Suppressor macrophage (primary cell): ENCODE data around the gene PMS2.
"Not testable (repeated sequence)": the region's sequence is repeated elsewhere in the genome, so short reads cannot be mapped to it uniquely, and the experiment has no call there.

Source experiments
- DNase-seq, 4 experiments: peaks; one replicate each; pipeline ENCODE4 v3.0.0-alpha.2; 2020 to 2022

The PMS2 gene

DNA sequence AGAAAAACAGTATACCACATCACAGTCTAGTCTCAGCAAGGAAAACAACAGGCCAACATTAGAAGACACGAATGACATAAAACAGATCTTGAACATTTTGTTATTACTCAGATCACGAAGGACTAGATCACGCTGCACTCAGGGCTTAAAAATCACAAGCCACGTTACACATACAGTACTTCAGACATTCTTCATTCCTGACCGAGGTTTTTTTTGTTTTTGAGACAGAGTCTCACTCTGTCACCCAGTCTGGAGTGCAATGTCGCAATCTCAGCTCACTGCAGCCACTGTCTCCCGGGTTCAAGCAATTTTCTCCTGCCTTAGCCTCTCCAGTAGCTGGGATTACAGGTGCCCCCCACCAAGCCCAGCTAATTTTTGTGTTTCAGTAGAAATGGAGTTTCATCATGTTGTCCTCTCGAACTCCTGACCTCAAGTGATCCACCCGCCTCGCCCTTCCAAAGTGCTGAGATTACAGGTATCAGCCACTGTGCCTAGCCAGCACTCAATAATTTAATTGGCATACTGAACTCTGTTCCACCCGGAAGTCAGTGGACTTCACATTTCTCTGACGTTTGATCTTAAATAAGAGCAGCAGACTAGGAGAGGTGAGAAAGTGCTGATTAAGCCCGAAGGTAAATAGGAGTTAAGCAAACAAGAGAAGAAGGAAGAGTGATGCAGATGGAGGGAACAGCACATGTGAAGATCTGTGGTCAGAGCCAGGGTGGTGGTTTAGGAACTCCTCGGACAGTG is 3.7 kb upstream of the PMS2 start:
- no peak for DNase-seq

DNA sequence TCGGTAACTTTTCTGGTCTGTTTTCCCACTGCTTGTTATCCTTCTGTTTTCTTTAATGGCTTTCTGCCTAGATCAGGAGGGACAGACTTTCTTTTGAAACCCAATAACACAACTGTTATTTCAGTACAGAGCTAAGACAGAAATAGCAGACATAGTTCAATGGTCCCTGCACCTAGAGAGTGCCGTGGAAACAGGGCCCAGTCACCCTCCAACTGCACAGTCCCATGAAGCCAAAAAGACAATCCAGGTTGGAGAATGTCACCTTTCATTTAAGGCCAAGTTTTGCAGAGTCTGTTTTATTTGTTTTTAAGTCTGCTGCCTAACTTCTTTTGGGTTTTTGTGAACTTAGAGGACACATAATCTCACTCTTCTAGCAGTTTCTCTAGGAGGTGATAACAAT is 2.7 kb upstream of the PMS2 start:
- no peak for DNase-seq

DNA sequence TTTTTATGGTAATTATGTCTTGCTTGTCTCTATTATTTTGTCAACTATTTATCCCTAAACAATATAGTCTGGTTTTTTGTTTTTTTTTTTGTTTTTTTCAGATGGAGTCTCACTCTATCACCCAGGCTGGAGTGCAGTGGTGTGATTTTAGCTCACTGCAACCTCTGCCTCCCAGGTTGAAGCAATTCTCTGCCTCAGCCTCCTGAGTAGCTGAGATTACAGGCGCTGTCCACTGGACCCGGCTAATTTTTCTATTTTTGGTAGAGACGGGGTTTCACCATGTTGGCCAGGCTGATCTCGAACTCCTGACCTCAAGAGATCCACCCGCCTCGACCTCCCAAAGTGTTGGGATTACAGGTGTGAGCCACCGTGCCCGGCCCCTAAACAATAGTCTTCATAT is 1.5 kb upstream of the PMS2 start:
- DNase-seq = not testable (repeated sequence)

DNA sequence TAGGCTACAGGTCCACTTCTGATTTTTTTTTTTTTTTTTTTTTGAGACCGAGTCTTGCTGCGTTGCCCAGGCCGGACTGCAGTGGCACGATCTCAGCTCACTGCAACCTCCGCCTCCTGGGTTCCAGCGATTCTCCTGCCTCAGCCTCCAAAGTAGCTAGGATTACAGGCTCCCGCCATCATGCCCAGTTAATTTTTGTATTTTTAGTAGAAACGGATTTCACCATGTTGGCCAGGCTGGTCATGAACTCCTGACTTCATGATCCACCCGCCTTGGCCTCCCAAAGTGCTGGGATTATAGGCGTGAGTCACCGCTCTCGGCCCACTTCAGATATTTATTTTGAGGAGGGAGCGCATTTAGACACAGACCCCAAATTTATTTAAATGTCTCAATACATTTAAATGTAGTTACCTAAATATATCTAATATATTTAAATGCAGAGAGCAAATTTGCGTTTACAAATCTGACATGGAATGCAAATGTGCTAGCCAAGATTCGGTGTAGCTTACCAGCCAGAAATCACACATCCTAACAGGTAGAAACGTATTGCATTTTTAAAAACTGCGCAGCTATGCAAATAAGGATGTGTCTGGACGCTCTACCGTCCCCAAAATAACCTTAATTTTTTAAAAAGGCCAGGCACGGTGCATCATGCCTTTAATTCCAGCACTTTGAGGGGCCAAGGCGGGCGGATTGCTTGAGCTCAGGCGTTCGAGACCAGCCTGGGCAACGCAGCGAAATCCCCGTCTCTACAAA is 836 bp downstream of the PMS2 start:
- DNase-seq = not testable (repeated sequence)

DNA sequence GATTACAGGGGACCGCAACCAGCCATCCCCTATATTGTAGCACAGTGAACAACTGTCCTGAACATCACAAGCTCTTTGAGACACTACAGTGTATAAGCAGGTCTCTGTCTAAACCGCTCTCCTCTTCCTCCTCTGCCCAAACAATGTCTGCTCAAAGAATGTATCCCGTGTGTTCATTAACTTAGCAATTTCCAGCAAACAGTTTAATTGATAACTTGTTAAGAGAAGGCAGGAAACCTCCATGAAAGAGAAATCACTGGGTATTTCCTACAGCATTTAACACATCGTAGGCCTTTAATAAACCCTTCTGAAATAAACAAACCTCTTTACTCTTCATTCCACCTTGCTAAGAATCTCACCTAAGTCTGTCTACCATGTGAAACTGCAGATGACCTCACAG is 1.5 kb downstream of the PMS2 start:
- DNase-seq = no peak

DNA sequence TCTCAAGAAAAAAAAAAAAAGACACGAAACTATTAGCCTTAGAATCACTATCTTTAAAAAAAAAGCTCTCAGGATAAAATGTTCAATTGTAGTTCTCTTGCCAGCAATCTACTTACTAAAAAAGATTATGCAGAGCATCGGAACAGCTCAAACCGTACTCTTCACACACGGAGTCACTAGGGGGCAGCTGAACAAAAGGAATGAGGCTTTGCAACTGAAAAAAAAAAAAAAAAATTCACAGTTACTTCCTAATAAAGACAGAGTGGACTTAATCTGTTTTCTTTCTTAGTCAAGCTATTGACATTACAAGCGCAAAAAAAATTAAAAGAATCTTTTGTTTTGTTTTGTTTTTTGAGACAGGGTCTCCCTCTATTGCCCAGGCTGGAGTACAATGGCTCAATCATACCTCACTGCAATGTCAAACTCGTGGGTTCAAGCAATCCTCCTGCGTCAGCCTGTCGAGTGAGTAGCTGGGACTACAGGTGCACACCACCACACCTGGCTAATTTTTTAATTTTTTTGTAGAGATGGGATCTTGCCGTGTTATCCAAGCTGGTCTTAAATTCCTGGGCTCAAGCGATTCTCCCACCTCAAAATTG is 11.5 kb downstream of the PMS2 start:
- peak; percentile 68 to 87 (median 72) for DNase-seq

DNA sequence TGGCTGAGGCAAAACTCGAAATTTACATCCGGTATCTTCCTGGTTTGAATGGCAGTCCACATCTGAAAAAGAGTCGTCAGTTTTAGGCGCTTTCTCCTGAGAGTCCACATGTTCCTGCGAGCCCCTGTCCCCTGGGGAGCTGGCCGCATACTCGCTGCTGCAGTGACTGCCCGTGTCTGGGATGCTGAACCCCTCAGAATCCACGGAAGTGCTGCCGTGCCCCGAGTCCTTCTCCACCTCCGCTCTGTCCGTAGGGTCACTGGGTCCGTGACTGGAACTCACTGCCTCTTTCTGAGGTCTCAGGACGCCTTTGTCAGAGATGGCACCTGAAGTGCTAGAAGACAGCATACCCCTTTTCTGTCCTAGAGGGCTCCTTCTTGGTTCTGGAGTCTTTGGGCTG is 21.8 kb downstream of the PMS2 start:
- DNase-seq = not testable (repeated sequence)

DNA sequence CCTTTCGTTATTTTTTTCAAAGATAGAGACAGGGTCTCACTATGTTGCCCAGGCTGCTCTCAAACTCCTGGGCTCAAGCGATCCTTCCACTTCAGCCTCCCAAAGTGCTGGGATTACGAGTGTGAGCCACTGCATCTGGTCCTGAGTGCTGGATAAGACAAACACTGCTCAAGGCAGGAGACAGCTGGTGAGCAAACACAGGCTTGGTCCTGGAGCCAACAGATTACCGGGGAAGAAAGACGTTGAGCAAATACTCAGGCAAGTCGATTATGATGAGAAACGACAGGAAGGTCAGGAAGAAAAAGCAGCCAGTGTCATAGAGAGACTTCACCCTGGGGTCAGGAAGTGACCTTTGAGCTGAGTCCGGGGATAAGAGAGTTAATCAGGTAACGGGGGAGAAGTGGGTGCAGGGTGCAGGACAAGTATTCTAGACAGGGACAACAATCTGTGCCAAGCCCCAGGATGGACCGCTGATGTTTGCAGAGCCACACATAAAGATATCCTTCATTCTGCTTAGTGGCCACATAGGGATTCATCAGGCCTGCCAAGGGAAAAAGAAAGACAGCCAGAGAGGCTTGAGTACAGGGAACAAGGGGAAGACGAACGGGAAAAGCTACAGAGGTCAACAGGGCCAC is 29.1 kb downstream of the PMS2 start:
- not testable (repeated sequence) for DNase-seq

DNA sequence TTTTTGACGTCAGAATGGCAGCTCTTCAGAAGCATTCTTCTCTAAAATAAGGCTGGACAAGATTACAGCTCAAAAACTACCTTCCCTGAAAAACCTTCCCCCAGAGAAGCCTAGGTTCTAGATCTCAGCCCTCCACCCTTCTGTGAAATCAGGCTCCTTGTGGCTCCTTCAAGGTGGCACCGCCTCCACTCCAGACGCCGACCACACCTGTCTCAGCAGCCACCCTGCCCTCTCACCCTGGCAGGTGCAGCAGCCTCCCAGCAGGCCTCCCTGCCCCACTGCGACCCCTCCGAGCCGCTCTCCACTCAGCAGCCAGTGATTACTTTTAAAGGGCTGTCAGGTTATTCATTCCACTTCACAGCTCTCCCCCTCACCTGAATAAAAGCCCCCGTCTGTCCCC is 35.3 kb downstream of the PMS2 start:
- not testable (repeated sequence) for DNase-seq

DNA sequence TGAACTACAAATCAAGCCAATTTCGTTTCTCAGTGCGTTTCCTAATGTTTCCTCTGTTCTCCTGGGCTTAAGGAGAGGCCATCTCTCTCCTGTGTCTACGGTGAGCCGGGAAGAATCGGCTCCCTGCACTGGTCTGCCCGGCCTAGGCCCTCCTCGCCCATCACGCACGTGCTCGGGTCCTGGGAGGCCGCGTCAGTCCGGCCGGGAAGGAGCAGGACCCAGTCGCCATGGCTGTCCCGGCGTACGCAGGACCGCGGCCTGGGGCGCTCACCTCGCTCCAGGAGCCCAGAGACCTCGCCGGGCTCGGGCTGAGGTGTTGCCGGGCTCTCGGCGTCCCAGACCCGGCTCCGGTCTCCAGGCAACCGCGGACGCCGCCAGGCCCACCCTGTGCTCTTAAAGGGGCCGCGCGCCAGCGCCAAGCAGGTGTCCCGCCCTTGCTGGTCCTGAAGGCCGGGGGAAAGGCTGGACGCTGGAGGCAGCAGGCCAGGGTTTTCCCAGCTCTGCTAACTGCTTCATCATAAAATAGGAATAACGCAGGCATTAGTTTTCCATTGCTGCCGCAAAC is 38.4 kb downstream of the PMS2 start, which contains the start of gene RSPH10B:
Gene RSPH10B (minus strand): TSS at position 343 of the 565 bp plus-strand sequence. CDS start 3,573 bp downstream, outside the sequence.
- DNase-seq = not testable (repeated sequence)

DNA sequence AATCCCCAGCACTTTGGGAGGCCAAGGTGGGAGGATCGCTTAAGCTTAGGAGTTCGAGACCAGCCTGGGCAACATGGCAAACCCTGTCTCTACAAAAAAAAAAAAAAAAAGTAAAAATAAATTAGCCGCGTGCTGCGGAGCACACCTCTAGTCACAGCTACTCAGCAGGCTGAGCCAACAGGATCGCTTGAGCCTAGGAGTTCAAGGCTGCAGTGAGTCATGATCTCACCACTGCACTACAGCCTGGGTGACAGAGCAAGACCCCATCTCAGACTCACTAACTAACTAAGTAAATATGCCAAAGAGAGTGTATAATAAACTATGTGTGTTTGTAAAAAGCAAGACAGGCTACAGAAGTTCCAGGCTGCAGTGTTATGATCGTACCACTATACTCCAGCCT is 45.0 kb downstream of the PMS2 start:
- not testable (repeated sequence) for DNase-seq

DNA sequence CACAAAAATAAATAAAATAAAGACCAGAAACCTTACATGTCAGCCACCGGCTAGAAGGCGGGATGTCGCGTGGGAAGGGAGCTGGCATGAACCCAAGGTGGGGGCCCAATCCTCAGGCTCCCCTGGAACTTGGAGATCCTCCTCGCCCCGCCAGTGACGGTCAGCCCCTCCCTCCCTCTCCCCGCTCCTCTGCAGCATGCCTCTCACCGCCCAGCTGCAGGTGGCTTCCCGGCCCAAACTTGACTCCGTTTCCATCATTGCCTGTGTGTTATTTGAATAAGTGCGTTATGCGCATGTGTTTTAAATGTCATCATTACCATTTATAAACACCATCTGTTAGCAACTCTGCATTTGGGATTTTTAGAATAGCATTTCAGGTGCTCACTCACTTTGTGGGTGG is 45.6 kb downstream of the PMS2 start:
- DNase-seq = not testable (repeated sequence)

DNA sequence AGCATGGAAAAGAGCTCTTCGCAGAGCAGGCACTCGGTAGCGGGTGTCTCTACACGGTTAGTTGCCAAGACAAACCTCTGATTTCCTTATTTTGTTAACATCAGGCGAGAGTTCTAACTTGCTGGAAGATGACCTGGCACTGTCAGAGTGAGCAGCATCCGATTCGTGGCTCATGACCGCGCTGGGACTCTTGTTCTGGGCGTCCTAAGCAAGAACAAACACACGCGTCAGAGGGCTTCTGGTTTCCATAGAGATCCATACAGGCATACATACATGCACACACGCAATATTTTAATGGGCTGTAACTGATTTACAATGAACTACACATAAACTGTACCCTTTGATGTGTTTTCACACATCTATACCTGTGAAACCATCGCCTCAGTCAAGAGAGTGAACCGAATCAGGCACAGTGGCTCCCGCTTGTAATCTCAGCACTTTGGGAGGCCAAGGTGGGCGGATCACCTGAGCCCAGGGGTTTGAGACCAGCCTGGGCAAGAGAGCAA is 73.9 kb downstream of the PMS2 start:
- not testable (repeated sequence) for DNase-seq

DNA sequence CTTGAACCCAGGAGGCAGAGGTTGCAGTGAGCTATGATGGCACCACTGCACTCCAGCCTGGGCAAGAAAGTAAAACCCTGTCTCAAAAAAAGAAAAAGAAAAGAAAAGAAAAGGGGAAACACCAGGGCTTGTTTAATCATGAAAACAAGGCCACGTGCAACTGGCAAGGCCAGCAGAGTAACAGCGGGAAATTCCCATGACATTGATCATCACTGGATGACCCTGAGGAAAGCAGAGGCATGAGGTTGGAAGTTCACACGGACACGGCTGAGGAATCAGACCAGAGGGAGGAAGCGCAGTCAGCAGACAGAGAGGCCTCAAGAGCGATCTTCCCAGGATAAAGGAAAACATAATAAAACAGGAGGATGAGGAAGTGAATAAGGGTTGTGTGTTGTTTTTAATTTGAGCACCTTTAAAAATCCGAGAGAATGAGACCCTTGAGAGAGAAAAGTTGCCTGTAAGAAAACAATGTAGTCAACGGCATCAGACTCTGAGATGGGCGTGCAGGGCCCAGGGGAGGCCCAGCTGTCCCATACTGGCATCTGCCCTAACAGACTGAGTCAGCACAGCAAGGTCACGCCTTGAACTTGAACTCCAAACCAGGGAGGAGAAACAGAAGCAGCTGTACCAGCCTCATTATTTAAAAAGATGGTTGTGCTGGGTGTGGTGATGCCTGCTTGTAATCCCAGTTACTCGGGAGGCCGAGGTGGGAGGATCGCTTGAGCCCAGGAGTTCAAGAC is 76.8 kb downstream of the PMS2 start:
- DNase-seq = not testable (repeated sequence)

DNA sequence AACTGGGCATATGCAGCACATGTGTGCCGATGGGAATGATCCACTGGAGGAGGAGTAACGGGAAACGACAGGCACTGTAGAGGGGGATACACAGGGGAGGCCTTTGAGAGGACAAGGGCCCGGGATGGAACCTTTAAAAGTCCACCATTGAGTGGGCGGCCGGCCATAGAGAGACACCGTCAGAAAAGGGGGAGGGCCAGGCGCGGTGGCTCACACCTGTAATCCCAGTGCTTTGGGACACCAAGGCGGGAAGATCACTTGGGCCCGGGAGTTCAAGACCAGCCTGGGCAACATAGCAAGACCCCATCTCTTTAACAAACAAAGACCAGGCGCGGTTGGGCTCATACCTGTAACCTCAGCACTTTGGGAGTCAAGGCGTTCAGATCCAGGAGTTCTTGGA is 77.6 kb downstream of the PMS2 start:
- DNase-seq = not testable (repeated sequence)

DNA sequence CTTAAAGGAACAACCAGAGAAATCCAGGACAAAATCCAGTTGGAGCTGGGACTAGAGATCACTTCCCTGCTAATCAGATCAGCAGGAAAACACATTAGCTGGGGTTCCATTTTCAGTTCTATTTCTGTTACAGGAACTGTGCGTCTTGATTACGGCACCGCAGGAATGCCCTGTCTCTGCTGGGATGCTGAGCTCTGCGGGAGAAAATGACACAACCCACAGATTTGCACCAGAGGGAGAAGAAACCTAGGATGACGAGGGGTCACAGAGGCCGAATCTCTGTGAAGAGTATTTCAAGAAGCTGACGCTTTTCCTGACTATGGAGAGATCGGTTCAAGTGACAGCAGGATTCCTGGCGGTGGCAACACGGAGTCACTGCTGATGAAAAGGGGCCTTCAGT is 78.6 kb downstream of the PMS2 start:
- DNase-seq = not testable (repeated sequence)

DNA sequence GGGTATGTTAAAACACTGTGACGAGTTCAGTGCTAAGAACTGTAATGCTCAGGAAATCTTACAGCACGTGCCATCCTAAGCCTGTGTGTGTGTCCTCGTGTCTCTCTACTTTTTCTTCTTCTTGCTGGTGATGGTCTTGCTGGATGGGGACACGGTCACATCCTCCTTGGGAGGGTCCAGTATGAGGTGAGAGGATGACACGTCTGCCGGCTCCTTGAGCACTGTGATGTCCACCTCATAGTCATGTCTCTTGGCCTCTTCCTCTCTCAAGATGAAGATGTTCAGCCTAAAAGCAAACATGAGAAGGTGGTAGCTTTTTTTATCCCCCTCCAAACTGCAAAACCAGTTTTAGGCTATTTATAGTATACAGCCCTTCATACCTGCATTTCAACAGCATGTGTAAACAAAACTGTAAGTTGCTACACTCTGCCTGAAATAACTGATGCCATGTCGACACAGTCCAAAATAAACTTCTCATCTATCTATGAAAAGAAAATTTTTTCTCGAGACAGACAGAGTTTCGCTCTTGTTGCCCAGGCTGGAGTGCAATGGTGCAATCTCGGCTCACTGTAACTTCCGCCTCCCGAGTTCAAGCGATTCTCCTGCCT is 82.5 kb downstream of the PMS2 start:
- DNase-seq = not testable (repeated sequence)

DNA sequence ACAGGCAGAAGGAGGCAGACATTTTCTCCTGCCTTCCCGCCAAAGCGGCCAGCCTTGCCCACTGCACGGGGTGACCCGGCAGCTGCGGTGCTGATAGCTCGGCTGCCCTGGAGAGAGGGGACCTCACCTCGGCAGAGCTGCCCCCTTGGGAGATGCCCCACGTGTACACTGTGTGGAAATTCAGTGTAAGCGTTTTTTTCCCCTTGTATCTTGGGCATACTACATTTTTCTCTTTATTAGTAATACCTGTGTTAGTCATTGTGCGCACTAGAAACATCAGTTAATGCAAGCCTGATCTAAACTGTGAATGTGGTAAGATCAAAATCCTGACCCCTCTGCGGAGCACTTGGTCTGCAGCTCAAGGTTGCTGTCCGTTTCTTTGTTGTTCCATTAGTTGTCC is 84.2 kb downstream of the PMS2 start:
- DNase-seq = not testable (repeated sequence)

DNA sequence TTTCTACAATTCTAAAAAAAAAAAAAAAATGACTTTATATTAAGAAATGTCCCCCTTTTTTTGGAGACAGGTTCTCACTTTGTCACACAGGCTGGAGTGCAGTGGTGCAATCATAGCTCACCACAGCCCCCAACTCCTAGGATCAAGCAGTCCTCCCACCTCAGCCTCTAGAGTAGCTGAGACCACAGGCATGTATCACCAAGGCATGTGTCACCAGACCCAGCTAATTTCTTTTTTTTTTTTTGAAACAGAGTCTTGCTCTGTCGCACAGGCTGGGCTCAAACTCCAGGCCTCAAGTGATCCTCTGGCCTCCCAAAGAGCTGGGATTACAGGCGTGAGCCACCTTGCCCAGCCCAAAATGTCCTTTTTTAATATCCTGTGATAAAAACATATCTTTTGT is 84.7 kb downstream of the PMS2 start:
- DNase-seq = not testable (repeated sequence)
